HPDE6-E6E7 (cell line): ENCODE data around the gene POC1A.

Experiments used
- DNase-seq: peaks from one replicate; pipeline ENCODE4 v3.0.0; 2011; ENCODE audit warnings: missing footprints; ENCODE audit errors: extremely low spot score

The POC1A gene

GRCh38 chr3:52067046-52067445 is 87.2 kb downstream of the POC1A start:
- no peak for DNase-seq

GRCh38 chr3:52065264-52065756 is 88.9 kb downstream of the POC1A start:
- DNase-seq: peak; percentile 60

DNA sequence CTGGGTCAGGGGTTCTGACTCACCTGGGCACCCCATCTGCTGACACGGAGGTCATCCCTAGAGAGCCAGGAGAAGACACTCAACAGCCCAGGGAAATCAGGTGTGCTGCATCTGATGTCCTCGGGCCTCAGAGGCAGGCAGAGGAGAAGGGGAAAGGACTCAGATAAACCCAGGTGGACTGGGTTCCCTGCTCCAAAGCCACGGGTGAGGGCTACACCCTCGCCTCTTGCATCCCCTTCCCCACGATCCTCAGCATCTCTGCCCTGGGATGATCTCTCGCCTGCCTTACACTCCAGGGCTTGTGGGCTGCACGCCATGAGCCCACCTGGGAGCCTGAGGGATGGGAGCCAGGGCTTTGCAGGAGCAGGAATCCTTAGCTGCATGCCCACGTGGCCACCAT is 89.7 kb downstream of the POC1A start:
- DNase-seq: no peak

- DNase-seq: no peak
These were observed 91.0 kb downstream of the POC1A start for GRCh38 chr3:52063026-52063723.

GRCh38 chr3:52062505-52062904 is 91.7 kb downstream of the POC1A start:
- DNase-seq: peak; percentile 70

DNA sequence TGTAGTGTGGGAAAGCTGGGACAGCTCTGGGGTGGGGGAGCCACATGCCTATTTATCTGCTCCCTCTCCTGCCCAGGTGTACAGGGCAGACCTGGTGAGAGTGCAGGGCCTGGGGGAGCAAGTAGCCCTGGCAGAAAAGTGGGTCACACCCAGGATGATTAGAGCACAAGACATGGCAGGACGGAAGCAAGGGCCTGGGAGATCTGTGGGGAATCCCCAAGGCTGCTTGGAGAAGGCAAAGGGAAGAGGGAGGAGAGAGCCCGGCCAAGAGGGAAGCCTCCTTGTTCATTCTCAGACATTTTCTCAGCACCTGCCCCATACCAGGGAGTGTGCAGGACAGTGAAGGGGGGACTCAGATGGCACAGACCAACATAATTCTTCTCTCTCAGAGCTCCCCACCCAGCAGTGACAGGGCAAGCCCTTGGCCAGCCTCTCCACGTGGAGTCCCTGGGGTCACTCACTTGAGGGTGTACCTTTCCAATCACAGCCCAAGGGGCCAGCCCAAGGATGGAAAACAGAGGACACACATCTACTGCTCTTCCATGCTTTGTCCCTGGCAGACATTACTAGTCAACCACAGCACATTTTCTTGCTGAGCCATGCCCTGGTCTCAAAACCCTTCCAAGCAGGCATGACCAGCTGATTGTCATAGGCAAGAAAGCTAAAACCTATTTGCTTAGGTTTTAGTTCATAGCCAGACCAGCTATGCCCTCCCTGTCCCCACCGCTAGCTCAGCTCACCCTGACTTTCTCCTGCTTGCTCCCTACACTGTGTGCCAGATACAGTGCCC is 92.9 kb downstream of the POC1A start:
- no peak for DNase-seq

GRCh38 chr3:52059781-52060180 is 94.4 kb downstream of the POC1A start:
- DNase-seq: no peak

DNA sequence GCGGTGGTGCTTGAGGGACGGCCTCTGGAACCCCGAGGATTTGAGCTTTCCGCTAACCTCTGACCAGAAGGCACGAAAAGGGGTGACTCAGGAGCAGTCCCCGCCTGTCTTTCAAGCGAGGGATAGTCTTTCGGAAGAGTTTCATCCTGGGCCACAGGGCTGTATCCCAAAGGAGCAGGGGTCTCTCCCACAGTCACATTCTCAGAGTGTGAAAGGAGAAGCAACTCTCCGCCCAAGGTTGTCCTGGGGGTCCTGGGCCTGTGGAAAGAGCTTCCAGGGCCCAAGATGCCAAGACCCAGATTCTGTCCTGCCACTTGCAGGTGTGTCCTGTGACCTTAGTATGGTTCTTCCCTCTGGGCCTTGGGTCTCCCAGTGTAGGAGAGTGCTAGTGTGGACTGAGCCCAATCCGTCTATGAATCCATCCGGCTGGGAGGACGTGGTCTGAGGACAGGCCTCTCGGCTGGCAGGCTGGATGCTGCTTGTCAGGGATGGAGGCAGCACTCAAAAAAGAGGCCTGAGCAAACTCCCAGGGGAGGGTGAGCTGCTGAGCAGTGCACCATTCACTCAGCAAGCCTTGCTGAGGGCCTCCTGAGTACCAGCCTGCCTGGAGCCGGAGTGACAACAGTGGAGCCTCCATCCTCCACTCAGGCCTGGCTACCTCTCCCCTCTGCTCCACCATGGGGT is 96.3 kb downstream of the POC1A start:
- DNase-seq: no peak

DNA sequence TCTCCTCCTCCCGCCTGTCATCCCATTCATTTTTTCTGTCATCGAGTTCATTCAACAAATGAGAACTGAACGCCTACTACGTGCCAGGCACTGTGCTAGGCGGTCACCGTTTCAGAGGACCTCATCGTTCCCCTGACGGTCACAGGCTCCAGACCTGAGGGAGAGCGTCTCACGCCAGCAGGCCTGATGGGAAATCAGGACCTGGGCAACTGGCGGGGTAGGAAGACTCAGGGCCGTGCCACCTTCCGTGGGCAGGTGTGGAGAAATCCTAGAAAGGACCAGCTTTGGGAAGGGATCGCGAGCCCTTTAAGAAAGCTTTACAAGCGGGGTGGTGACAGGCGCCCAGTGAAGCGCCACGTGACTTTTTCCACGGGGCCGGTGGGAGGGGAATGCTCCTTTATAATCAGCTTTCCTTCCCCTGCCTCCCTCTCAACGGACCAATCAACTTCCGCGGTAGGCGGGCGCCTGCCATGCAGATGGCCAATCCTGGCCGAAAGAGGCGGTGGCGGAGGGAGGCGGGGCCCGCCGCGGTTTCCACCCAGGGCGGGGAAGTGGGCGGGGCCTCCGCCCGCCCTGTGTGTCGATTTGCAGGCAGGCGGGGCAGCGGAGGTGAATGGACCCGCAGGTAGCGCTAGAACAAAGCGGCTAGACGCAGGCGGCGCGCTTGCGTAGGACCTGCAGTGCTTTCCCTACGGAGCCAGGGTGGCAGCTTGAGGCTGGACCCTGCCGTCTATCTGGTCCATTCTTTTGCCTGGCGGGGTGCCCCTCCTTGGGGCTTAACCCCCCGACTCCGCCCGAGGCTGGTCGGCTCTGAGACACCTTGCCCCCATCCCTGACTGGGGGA is 97.0 kb downstream of the POC1A start:
- DNase-seq: peak; percentile 51

DNA sequence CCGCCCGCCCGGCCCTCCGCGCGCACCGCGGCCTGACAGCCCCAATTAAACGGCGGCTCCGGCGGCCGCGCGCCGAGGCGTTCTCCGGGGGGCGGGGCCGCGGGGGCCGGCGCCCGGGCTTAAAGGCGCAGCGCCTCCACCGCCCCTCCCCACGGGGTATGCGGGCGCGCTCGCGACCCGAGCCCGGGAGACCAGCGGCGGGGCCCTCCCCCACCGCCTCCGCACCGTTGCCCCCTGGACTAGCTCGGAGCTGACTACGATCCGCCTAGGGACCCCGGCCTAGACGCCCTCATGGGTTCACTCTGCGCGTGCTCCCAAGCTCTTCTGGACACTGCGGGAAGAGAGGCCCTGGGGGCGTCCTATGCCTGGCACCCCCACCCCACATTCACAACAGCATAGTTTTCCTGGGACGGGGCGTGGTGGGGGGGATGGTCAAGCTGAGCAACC is 97.7 kb downstream of the POC1A start, which contains the start of gene DUSP7:
Gene DUSP7, minus strand, starts transcription at position 51 of the 447 bp plus-strand sequence. CDS start 205 bp downstream, outside the sequence.
- DNase-seq: no peak

DNA sequence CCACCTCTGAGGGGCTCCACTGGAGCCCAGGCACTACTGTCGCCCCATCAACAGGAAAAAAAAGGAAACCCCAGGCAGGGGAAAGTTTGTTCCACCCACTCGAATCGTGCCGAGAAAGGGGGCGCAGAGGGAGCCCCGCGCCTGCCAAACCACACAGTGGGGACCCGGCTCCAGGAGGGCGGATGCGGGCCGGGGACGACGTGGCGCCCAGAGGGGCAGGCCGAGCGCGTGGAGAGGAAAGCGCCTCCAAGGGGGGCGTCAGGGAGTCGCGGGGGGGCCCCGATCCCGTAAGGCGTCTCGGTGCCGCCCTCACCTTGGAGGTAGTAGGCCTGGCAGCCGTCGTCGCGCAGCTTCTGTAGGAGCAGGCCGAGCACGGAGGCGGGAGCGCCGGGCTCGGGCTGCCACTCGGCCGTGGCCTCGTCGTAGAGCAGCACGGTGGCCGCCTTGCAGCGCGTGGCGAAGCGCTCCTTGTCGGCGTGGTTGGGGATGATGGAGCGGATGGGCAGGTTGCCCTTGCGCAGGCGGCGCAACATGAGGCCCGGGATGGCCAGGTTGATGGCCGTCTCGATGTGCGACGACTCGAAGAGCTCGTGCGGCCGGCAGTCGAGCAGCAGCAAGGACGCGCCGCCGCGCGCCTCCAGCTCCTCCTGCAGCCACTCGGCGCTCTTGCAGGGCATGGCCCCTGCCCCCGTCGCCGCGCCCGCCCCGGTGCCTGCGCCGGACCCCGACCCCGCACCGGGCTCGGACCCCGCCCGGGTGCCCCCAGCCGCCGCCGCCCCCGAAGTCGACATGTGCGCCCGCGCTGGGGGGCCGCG is 98.5 kb downstream of the POC1A start:
- no peak for DNase-seq

DNA sequence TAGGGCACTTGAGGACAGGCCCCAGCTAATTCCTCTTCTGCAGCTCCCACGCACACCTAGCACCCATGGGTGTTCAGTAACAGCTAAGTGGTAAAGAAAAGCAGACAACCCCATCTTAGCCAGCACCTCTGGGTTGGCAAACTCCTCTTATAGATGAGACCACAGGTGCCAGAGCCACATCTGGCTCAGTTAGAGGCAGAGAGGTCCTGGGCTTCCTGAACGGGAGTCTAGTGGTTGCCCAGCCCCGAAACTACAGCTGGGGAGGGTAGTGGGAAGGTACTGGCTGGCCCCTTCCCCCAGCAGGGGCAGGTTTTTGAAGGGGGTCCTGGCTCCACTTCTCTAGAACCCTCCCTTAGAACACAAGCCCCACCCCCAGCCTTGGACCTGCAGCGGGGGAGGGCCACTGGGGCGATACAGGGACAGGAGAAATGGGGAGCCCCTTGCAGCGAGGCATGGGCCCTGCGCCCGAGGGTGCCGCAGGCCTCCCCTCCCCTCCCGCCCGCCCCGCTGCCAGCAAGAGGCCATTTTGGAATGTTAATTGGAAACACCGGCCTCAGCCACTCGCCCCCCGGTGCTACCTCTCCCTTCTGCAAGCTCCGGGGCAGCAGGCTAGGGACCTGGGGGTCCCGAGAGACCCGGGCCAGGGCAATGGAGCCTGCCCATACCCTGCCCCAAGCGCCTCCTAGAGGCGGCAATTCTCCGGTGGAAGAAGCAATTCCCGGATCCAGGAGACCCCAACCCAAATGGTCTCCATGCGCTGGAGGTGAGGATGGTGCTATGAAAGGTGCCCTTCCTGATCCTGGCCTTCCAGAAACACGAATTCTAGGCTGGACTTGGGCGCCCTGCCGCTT is 99.3 kb downstream of the POC1A start:
- DNase-seq: no peak

- no peak for DNase-seq
These were observed 100.6 kb downstream of the POC1A start for GRCh38 chr3:52053307-52054304.

DNA sequence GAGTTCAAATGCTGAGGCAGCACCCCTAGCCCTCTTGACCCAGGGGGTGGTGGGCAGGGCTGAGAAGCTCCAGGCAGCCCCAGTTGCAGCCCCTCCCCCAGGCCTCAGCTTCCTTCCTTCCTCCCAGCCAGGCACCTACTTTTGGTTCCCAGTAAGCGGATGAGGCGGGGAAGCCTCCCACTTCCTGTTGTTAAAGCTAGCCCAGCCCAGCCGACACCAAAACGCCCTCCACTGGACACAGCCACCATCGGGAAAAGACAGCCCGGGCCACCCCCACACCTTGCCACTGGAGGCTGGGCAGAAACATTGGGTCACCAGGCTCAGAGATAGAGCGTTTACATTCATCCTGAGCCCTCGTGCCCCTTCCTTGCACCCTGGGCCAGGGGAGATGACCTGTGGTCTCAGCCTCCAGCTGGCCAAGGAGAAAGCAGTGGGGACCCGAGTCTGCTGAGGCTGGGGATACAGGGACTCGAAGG is 101.4 kb downstream of the POC1A start:
- DNase-seq: no peak

- DNase-seq: no peak
These were observed 102.8 kb downstream of the POC1A start for GRCh38 chr3:52051444-52051843.

- no peak for DNase-seq
These were observed 103.7 kb downstream of the POC1A start for GRCh38 chr3:52050571-52050970.

DNA sequence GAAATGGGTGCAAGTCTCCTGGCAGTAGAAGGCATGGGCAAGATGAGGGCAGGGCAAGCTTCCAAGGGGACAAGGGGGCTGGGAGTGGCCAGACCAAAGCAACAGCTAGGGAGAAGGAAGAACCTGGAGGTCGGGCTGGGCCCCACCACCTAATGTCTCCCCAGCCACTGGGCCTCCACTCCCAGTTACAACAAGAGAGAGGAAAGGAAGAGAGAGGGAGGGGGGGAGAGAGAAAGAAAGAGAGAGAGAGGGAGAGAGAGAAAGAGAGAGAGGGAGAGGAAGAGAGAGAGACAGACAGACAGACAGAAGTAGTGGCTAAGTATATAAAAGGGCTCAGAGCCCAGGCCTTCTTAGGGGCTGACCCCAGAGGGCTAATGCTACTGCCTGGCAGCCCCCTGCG is 104.7 kb downstream of the POC1A start:
- DNase-seq: no peak

- DNase-seq: no peak
These were observed 106.8 kb downstream of the POC1A start for GRCh38 chr3:52047295-52047960.
